NCI-H510A treated with DMSO at 0.1 percent for 48 hours (cell line): Measurements from ENCODE around the gene XAGE1B.
"Not testable (repeated sequence)": the region's sequence is repeated elsewhere in the genome, so short reads cannot be mapped to it uniquely, and the experiment has no call there.

ENCODE experiments used
- DNase-seq: peaks from one replicate; lab custom pipeline; 2025; lab: John Stamatoyannopoulos, UW

Gene XAGE1B

GRCh38 chrX:52516987-52517325 is at the start of gene XAGE1B:
Gene XAGE1B, minus strand, starts transcription at chrX:52517063. Its CDS starts 1,536 bp downstream, at chrX:52515527.
- not testable (repeated sequence) for DNase-seq

- DNase-seq, result no peak
Measured at GRCh38 chrX:52563105-52563504, 46.2 kb upstream of the XAGE1B start.

GRCh38 chrX:52558140-52558539 is 41.3 kb upstream of the XAGE1B start:
- DNase-seq, result no peak

- DNase-seq, result no peak
Measured at GRCh38 chrX:52556741-52557140, 39.9 kb upstream of the XAGE1B start.

DNA sequence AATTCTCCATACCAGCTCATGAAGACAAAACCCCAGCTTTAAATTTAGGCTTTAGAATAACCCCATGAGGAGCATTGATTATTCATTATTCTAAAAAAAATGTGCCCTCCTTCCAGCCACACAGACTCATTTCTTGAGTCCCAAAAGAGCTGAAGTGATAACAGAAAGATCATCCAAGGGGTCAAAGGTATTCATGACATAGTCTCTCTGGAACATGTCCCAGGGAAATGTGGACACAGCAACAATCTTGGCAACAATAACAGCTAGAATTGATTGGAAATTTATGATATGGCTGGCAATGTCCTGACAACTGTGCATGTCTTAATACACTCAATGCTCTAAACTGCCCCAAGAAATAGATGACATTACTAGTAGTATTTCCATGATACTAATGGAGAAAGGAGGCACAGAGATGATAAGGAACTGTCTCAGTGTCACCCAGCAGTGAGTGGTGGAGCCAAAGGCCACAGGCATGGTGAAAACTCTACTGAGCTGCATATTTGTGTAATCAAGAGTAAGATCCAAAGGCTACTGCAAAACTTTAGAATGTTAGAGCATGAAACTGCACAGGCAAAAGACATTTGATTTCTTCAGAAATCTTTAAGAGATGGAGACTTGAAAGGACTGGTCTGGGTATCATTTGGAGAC is 37.3 kb upstream of the XAGE1B start:
- DNase-seq, result no peak

GRCh38 chrX:52548769-52549168 is 31.9 kb upstream of the XAGE1B start:
- not testable (repeated sequence) for DNase-seq

- DNase-seq, result no peak
Measured at GRCh38 chrX:52544147-52544840, 27.4 kb upstream of the XAGE1B start.

- DNase-seq, result no peak
Measured at GRCh38 chrX:52542311-52542710, 25.4 kb upstream of the XAGE1B start.

GRCh38 chrX:52541051-52541450 is 24.2 kb upstream of the XAGE1B start:
- not testable (repeated sequence) for DNase-seq

DNA sequence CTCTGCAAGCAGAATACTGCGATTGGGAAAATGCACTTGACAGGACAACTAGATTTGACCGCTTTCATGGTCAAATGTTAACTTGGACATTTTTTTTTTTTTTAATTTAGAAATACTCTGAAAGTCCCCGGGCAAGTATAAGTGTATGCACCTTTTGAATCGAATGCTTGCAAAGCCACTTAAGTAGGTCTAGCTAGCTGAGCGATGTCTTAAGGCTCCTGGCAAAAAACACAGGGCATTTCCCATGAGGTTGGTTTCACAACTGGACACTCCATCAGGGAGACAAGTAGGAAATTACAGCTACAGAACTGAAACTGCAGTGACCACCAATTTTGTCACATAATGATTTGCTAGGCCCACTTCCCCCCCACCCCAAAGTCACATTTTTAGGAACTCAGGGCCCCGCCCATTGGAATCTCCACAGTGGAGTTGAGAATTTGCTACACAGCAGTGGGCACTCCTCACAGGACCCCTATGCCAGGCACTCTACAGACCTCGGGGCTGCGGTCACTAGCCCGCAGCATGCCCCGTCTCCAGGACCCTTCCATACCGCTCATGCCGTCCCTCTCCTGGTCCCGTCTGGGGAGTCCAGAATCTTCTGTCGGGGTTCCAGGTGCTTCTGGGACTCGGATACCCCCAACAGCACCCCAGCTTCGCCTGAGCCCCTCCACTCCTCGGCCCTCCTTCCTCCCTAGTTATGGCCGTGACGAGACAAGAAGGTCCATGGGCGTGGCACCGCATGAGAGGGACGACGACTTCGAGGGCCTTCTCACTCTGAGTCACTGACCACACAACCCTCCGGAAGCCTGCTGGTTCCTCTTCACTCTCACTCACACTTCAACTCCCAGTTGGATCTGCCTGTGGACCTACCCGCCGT is 515 bp downstream of the XAGE1B start:
- DNase-seq, result not testable (repeated sequence)

DNA sequence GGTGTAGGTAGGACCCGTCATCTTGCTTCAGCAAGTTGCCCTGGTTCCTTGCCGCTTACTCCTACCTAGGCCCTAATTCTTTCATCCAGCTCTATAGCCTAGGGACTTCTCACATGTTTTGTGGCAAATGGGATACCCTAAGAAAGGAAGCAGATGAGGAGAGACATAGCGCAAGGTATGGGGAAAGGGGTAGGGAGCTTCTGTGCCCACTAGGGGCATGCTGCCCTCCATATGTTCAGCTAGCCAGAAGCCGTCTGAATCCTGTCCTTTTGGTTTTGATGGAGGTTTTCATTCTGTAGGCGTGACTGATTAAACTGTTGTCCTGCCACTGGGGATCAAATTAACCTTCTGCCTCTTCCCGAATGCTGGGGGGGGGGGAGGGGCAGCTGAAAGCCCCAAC is 5.7 kb downstream of the XAGE1B start:
- not testable (repeated sequence) for DNase-seq

- DNase-seq, result no peak
Measured at GRCh38 chrX:52509916-52510315, 6.9 kb downstream of the XAGE1B start.

GRCh38 chrX:52507331-52507730 is 9.5 kb downstream of the XAGE1B start:
- no peak for DNase-seq

DNA sequence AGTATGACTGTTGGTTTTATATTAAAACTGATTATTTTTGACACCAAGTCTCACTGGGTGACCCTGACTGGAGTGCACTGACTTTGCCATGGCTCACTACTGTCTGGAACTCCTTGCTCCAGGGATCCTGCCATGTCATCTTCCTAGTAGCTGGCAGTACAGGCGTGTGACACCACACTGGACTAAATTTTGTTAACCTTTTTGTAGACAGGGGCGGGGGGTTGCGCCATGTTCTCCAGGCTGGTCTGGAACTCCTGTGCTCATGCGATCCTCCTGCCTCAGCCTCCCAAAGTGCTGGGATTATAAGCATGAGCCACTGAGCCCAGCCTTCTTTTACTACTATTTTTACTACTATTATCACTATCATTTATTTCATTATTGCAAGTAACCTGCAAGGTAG is 12.3 kb downstream of the XAGE1B start:
- DNase-seq, result no peak

- DNase-seq, result not testable (repeated sequence)
Measured at GRCh38 chrX:52501362-52501761, 15.5 kb downstream of the XAGE1B start.

DNA sequence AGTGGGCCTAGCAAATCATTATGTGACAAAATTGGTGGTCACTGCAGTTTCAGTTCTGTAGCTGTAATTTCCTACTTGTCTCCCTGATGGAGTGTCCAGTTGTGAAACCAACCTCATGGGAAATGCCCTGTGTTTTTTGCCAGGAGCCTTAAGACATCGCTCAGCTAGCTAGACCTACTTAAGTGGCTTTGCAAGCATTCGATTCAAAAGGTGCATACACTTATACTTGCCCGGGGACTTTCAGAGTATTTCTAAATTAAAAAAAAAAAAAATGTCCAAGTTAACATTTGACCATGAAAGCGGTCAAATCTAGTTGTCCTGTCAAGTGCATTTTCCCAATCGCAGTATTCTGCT is 20.5 kb downstream of the XAGE1B start:
- not testable (repeated sequence) for DNase-seq

GRCh38 chrX:52495545-52496418 is 21.1 kb downstream of the XAGE1B start, which contains the start of gene XAGE1A:
Gene XAGE1A, plus strand, starts transcription at chrX:52495808. Its CDS starts 1,554 bp downstream, at chrX:52497362.
- DNase-seq, result not testable (repeated sequence)

- DNase-seq, result not testable (repeated sequence)
Measured at GRCh38 chrX:52471301-52471700, 45.6 kb downstream of the XAGE1B start.
